Heart right ventricle (tissue), 16 donors: ENCODE results near the gene GRPEL1. TPM values are rescaled to one million over a fixed set of nuclear protein-coding genes. Genes with fewer than 3 reads are reported as not detected.

Experiments used
- ATAC-seq, 8 donors: fragments of 200-7000 bp; cut with Tn5 transposase; one replicate each; pipeline ENCODE4 v1.9.1; 2020; ENCODE audit warnings: mild to moderate bottlenecking in 8 of 8, moderate library complexity in 8 of 8, moderate number of reproducible peaks in 1 of 8
- DNase-seq, 2 donors: peaks; one replicate each; pipeline ENCODE4 v3.0.0-alpha.2; 2020
- H3K27ac ChIP-seq, 10 donors: fragments of 200-600 bp; sonication (generic) in 2 of 10; one replicate each; pipeline versions ENCODE4 v1.5.0 to v1.8.0; 2020 to 2022; ENCODE audit warnings: mild to moderate bottlenecking in 3 of 10
- H3K27me3 ChIP-seq, 7 donors: fragments of 200-600 bp; one replicate each; pipeline ENCODE4 v1.8.0; 2021 to 2022; ENCODE audit warnings: mild to moderate bottlenecking in 2 of 7
- H3K36me3 ChIP-seq, 9 donors: fragments of 200-600 bp; sonication (generic) in 1 of 9; one replicate each; pipeline versions ENCODE4 v1.5.0 to v1.8.0; 2020 to 2022; ENCODE audit warnings: mild to moderate bottlenecking in 2 of 9
- H3K4me1 ChIP-seq, 9 donors: fragments of 200-600 bp; sonication (generic) in 1 of 9; one replicate each; pipeline versions ENCODE4 v1.5.0 to v1.8.0; 2020 to 2022; ENCODE audit warnings: mild to moderate bottlenecking in 4 of 9
- H3K4me3 ChIP-seq, 10 donors: fragments of 200-600 bp; sonication (generic) in 2 of 10; one replicate each; pipeline versions ENCODE4 v1.5.0 to v1.8.0; 2020 to 2022; ENCODE audit warnings: mild to moderate bottlenecking in 7 of 10, moderate library complexity in 2 of 10
- H3K9me3 ChIP-seq, 11 donors: fragments of 200-600 bp in 10 of 11; sonication (generic) in 2 of 11; one replicate each; pipeline versions ENCODE4 v1.5.0 to v1.8.0; 2013 to 2022; ENCODE audit warnings: mild to moderate bottlenecking in 2 of 11, control low read depth in 1 of 11, moderate library complexity in 1 of 11
- CTCF ChIP-seq, 9 donors: fragments of 200-600 bp; sonication (generic) in 2 of 9; IDR thresholded peaks; one replicate each; pipeline versions ENCODE4 v1.5.0 to v1.8.0; 2021 to 2022; ENCODE audit warnings: antibody characterized with exemption in 9 of 9, mild to moderate bottlenecking in 5 of 9, moderate library complexity in 1 of 9
- WGBS, 2 donors: extraction: QIAGEN DNeasy Blood & Tissue Kit; methylation state at CpG; one replicate each; pipeline ENCODE4 v1.1.7; 2013; ENCODE audit warnings: inconsistent platforms in 1 of 2; 5-methylcytosine and 5-hydroxymethylcytosine counted together
- intact Hi-C, 10 donors: fragments of 100-400 bp; cut with DNase I; formaldehyde crosslinking; loops; one replicate each; pipeline versions ENCODE4 v1.11.1 to v1.14.2; 2022
- polyA plus RNA-seq, 2 donors: library from polyadenylated mRNA; stranded (reverse); fragments of 200-250 nt; gene quantifications; one replicate each; pipeline ENCODE4 v1.2.3, GENCODE V29; 2013
- total RNA-seq, 10 donors: library from RNA; stranded (reverse); fragmentation: NEBNext Ultra II Directional in 3 of 10; extraction: Animal tissue kit (Norgen Biotek cat#: 25700) in 3 of 10; gene quantifications; one replicate each; pipeline versions ENCODE4 v1.2.1 to v1.2.4, GENCODE V29; 2021 to 2023
- donor health status: Arrhythmogenic right ventricular cardiomyopathy.
- donor health status: ischemic (EF 13 %, LVEDD 7.1; RV severe dilation, severe dysfunction).
- donor health status: healthy with polysubstance abuse.
- donor health status: DM: no; HTN: yes; CAD: no.
- donor health status: DM: no; HTN: no; CAD: no.
- donor health status: ischemic (EF 25% LVEDD 6.9; RV normal size, moderate dysfunction).
- donor health status: ischemic (EF 25% LVEDD 5.7; RV mildly dilated, moderate dysfunction).
- donor health status: healthy.
- donor health status: DM: yes; HTN: yes; CAD: no.
- donor health status: Ischemic cardiomyopathy.
- donor health status: ischemic (EF 35%, LVEDD 5.7; RV mildly dilated, moderate dysfunction).
- donor health status: nonischemic (EF 11% LVEDD 7.7; RV severe dilation, severe dysfunction).
- donor health status: DM: yes; HTN: yes; CAD: no.
- donor health status: PGD.
- donor health status: ischemic (EF 29% LVEDD 5.4; RV normal size, mild dysfunction).
- donor health status: nonischemic (EF 23%, LVEDD 6.1; RV moderate dilation, normal function).

Gene GRPEL1
- total and polyA plus RNA-seq, 12 donors, result 38.7 to 83.3 (median 55.8) TPM

- H3K4me3 ChIP-seq, result no peak overlapping the region
- H3K4me1 ChIP-seq, result peaks cover 0 to 51% (median 27%) of the 10 kb centered on the region in 9 donors
- TF ChIP-seq CTCF (IDR thresholded peaks at IDR 0.05), result no peak
- DNase-seq, result no peak
- intact Hi-C loops, result no loop called here
- no peaks in the 10 kb centered on the region for H3K9me3 ChIP-seq
- 90 to 95% methylated on average over 4 of the region's 4 CpGs for WGBS, 2 donors
- no peak overlapping the region for H3K27ac ChIP-seq
- no peak for ATAC-seq
- peaks cover 0 to 80% (median 41%) of the 10 kb centered on the region in 9 donors for H3K36me3 ChIP-seq
- H3K27me3 ChIP-seq, result no peaks in the 10 kb centered on the region
Measured at GRCh38 chr4:7062816-7063215, 5.0 kb downstream of the GRPEL1 start.

- intact Hi-C loops, result no loop called here
- Histone ChIP-seq H3K36me3 (peaks cover 0 to 89% (median 45%) of the 10 kb centered on the region in 9 donors), H3K27me3 (no peaks in the 10 kb centered on the region), H3K4me1 (peaks cover 0 to 46% (median 21%) of the 10 kb centered on the region in 9 donors), H3K27ac (no peak overlapping the region), H3K9me3 (no peaks in the 10 kb centered on the region), H3K4me3 (no peak overlapping the region)
- TF ChIP-seq CTCF (IDR thresholded peaks at IDR 0.05), result no peak
- DNase-seq (no peak), ATAC-seq (peak in 1 of 8 donors; percentile 11)
- 93 to 96% methylated on average over 6 of the region's 6 CpGs for WGBS, 2 donors
Measured at GRCh38 chr4:7061815-7062214, 6.0 kb downstream of the GRPEL1 start.

- 90 to 92% methylated on average over 20 of the region's 20 CpGs for WGBS, 2 donors
- Histone ChIP-seq H3K4me3 (no peak overlapping the region), H3K27ac (no peak overlapping the region), H3K9me3 (no peaks in the 10 kb centered on the region), H3K27me3 (no peaks in the 10 kb centered on the region), H3K36me3 (peaks cover 0 to 99% (median 51%) of the 10 kb centered on the region in 9 donors), H3K4me1 (peaks cover 0 to 34% (median 9%) of the 10 kb centered on the region in 9 donors)
- DNase-seq, result no peak
- intact Hi-C loops, result no loop called here
- no peak for TF ChIP-seq CTCF (IDR thresholded peaks at IDR 0.05)
- ATAC-seq, result no peak
Measured at GRCh38 chr4:7060346-7061150, 7.3 kb downstream of the GRPEL1 start.

GRCh38 chr4:7059662-7060061 is 8.2 kb downstream of the GRPEL1 start:
- intact Hi-C loops, result no loop called here
- ATAC-seq (peak in 1 of 8 donors; percentile 30), DNase-seq (no peak)
- Histone ChIP-seq H3K27me3 (no peaks in the 10 kb centered on the region), H3K27ac (peak overlapping the region in 1 of 10 donors; percentile 13), H3K9me3 (no peaks in the 10 kb centered on the region), H3K4me3 (no peak overlapping the region), H3K4me1 (peaks cover 0 to 33% (median 5%) of the 10 kb centered on the region in 9 donors), H3K36me3 (peaks cover 0 to 100% (median 57%) of the 10 kb centered on the region in 9 donors)
- 83 to 91% methylated on average over 11 of the region's 11 CpGs for WGBS, 2 donors
- no peak for TF ChIP-seq CTCF (IDR thresholded peaks at IDR 0.05)
